ENCODE results near the gene EIF2A.
"Not testable (repeated sequence)": the region's sequence is repeated elsewhere in the genome, so short reads cannot be mapped to it uniquely, and the experiment has no call there.

EIF2A gene

GRCh38 chr3:150546226-150547044 lies at the start of gene EIF2A, which contains the start of gene SERP1:
TSS of gene EIF2A (plus strand) at chr3:150546787. CDS start at chr3:150546803, 16 bp downstream.
TSS of gene SERP1 (minus strand) at chr3:150546496. CDS start at chr3:150546135, 361 bp downstream.
- in situ Hi-C loops (cut with HindIII; ENCODE audit: low pct_unique_long_range_greater_than_20kb, low sequenced_read_pairs) = no loop called here
- TF ChIP-seq JUND (IDR thresholded peaks at IDR 0.05; ENCODE audit: low read depth) = no peak
- peak; percentile 91 to 100 for DNase-seq (ENCODE audit: low read depth in 1 of 2, low spot score in 1 of 2)

- TF ChIP-seq JUND (IDR thresholded peaks at IDR 0.05; ENCODE audit: low read depth) = peak; percentile 83
- DNase-seq (ENCODE audit: low read depth in 1 of 2, low spot score in 1 of 2) = peak; percentile 18 to 57
- in situ Hi-C loops (cut with HindIII; ENCODE audit: low pct_unique_long_range_greater_than_20kb, low sequenced_read_pairs) = no loop called here
Measured at GRCh38 chr3:150497956-150498355, 48.6 kb upstream of the EIF2A start.

- in situ Hi-C loops (cut with HindIII; ENCODE audit: low pct_unique_long_range_greater_than_20kb, low sequenced_read_pairs); DNase-seq (ENCODE audit: low read depth in 1 of 2, low spot score in 1 of 2): not testable (repeated sequence)
Measured at GRCh38 chr3:150500960-150501359, 45.6 kb upstream of the EIF2A start.

- no peak for DNase-seq (ENCODE audit: low read depth in 1 of 2, low spot score in 1 of 2)
- in situ Hi-C loops (cut with HindIII; ENCODE audit: low pct_unique_long_range_greater_than_20kb, low sequenced_read_pairs) = no loop called here
- no peak for TF ChIP-seq JUND (IDR thresholded peaks at IDR 0.05; ENCODE audit: low read depth)
Measured at GRCh38 chr3:150503402-150504099, 43.0 kb upstream of the EIF2A start.

- TF ChIP-seq JUND (IDR thresholded peaks at IDR 0.05; ENCODE audit: low read depth) = no peak
- DNase-seq (ENCODE audit: low read depth in 1 of 2, low spot score in 1 of 2) = no peak
- in situ Hi-C loops (cut with HindIII; ENCODE audit: low pct_unique_long_range_greater_than_20kb, low sequenced_read_pairs) = no loop called here
Measured at GRCh38 chr3:150504483-150504882, 42.1 kb upstream of the EIF2A start.

GRCh38 chr3:150508401-150508800 lies 38.2 kb upstream of the EIF2A start:
- in situ Hi-C loops (cut with HindIII; ENCODE audit: low pct_unique_long_range_greater_than_20kb, low sequenced_read_pairs) = no loop called here
- TF ChIP-seq JUND (IDR thresholded peaks at IDR 0.05; ENCODE audit: low read depth) = no peak
- no peak for DNase-seq (ENCODE audit: low read depth in 1 of 2, low spot score in 1 of 2)

GRCh38 chr3:150509780-150510179 lies 36.8 kb upstream of the EIF2A start:
- no peak for TF ChIP-seq JUND (IDR thresholded peaks at IDR 0.05; ENCODE audit: low read depth)
- in situ Hi-C loops (cut with HindIII; ENCODE audit: low pct_unique_long_range_greater_than_20kb, low sequenced_read_pairs) = no loop called here
- DNase-seq (ENCODE audit: low read depth in 1 of 2, low spot score in 1 of 2) = no peak

- no peak for DNase-seq (ENCODE audit: low read depth in 1 of 2, low spot score in 1 of 2)
- TF ChIP-seq JUND (IDR thresholded peaks at IDR 0.05; ENCODE audit: low read depth) = no peak
- in situ Hi-C loops (cut with HindIII; ENCODE audit: low pct_unique_long_range_greater_than_20kb, low sequenced_read_pairs) = no loop called here
Measured at GRCh38 chr3:150511122-150511821, 35.3 kb upstream of the EIF2A start.

- peak in 1 of 2 experiments; percentile 76 for DNase-seq (ENCODE audit: low read depth in 1 of 2, low spot score in 1 of 2)
- in situ Hi-C loops (cut with HindIII; ENCODE audit: low pct_unique_long_range_greater_than_20kb, low sequenced_read_pairs) = no loop called here
- no peak for TF ChIP-seq JUND (IDR thresholded peaks at IDR 0.05; ENCODE audit: low read depth)
Measured at GRCh38 chr3:150515210-150515609, 31.4 kb upstream of the EIF2A start.

- in situ Hi-C loops (cut with HindIII; ENCODE audit: low pct_unique_long_range_greater_than_20kb, low sequenced_read_pairs) = no loop called here
- no peak for DNase-seq (ENCODE audit: low read depth in 1 of 2, low spot score in 1 of 2)
Measured at GRCh38 chr3:150519026-150519425, 27.6 kb upstream of the EIF2A start.

GRCh38 chr3:150520408-150520807 lies 26.2 kb upstream of the EIF2A start:
- DNase-seq (ENCODE audit: low read depth in 1 of 2, low spot score in 1 of 2) = no peak
- in situ Hi-C loops (cut with HindIII; ENCODE audit: low pct_unique_long_range_greater_than_20kb, low sequenced_read_pairs) = no loop called here
- no peak for TF ChIP-seq JUND (IDR thresholded peaks at IDR 0.05; ENCODE audit: low read depth)

More at GRCh38 chr3:150519026-150519425, 27.6 kb upstream of the EIF2A start:
- no peak for TF ChIP-seq JUND (IDR thresholded peaks at IDR 0.05; ENCODE audit: low read depth)

GRCh38 chr3:150521463-150521862 lies 25.1 kb upstream of the EIF2A start:
- TF ChIP-seq JUND (IDR thresholded peaks at IDR 0.05; ENCODE audit: low read depth) = no peak
- in situ Hi-C loops (cut with HindIII; ENCODE audit: low pct_unique_long_range_greater_than_20kb, low sequenced_read_pairs) = no loop called here
- peak in 1 of 2 experiments; percentile 20 for DNase-seq (ENCODE audit: low read depth in 1 of 2, low spot score in 1 of 2)
